BE2C (cell line): ENCODE measurements around the gene PKD1L1.

Experiments used
- DNase-seq: peaks from one replicate; pipeline ENCODE4 v3.0.0-alpha.2; 2020
- H3K27me3 ChIP-seq: fragments of 250-450 bp; sonication (Bioruptor Pico); 2 replicates; pipeline ENCODE4 v1.5.1; 2020; ENCODE audit warnings: mild to moderate bottlenecking
- H3K36me3 ChIP-seq: fragments of 250-450 bp; sonication (Bioruptor Pico); 2 replicates; pipeline ENCODE4 v1.5.1; 2020; ENCODE audit warnings: mild to moderate bottlenecking
- H3K4me1 ChIP-seq: fragments of 250-450 bp; sonication (Bioruptor Pico); 2 replicates; pipeline ENCODE4 v1.5.1; 2020
- H3K4me3 ChIP-seq: 2 replicates; pipeline ENCODE4 v1.5.1; 2011; ENCODE audit warnings: low read depth, low read length
- H3K9me3 ChIP-seq: fragments of 250-450 bp; sonication (Bioruptor Pico); 2 replicates; pipeline ENCODE4 v1.5.1; 2020
- CTCF ChIP-seq: IDR thresholded peaks from 2 replicates; pipeline ENCODE4 v1.5.1; 2012; ENCODE audit warnings: mild to moderate bottlenecking, low read depth, low read length

Gene PKD1L1

GRCh38 chr7:47726047-47726726 is 222.1 kb downstream of the PKD1L1 start:
- DNase-seq = peak; percentile 54
- H3K36me3 ChIP-seq = no peaks in the 10 kb centered on the region
- H3K9me3 ChIP-seq = no peaks in the 10 kb centered on the region
- H3K4me1 ChIP-seq = peaks cover 23% of the 10 kb centered on the region
- no peaks in the 10 kb centered on the region for H3K27me3 ChIP-seq
- no peak overlapping the region for H3K4me3 ChIP-seq
- no peak for TF ChIP-seq CTCF

- H3K4me1 ChIP-seq = peaks cover 29% of the 10 kb centered on the region
- no peaks in the 10 kb centered on the region for H3K9me3 ChIP-seq
- H3K27me3 ChIP-seq = no peaks in the 10 kb centered on the region
- H3K4me3 ChIP-seq = no peak overlapping the region
- DNase-seq = no peak
- no peaks in the 10 kb centered on the region for H3K36me3 ChIP-seq
- TF ChIP-seq CTCF = no peak
Measured at GRCh38 chr7:47725031-47725780, 223.1 kb downstream of the PKD1L1 start.
